ENCODE results near the gene LDLRAP1. TPM values are rescaled to one million over a fixed set of nuclear protein-coding genes. Genes with fewer than 3 reads are reported as not detected.

Gene LDLRAP1
- total RNA-seq, 1 experiment from 2014 or later = 26.0 TPM

Other genes starting within 250 kb of the LDLRAP1 start
- 80.7 TPM for gene TMEM50A, start 205.3 kb upstream of the LDLRAP1 start, total RNA-seq (2021; ENCODE audit: unreplicated experiment)
- 0.64 TPM for gene RHCE, start 122.8 kb upstream of the LDLRAP1 start, total RNA-seq (2021; ENCODE audit: unreplicated experiment)
- 9.8 TPM for gene MACO1, start 112.7 kb upstream of the LDLRAP1 start, total RNA-seq (2021; ENCODE audit: unreplicated experiment)
- 1.2 TPM for gene MAN1C1, start 73.2 kb downstream of the LDLRAP1 start, total RNA-seq (2021; ENCODE audit: unreplicated experiment)

All from HCT116 (cell line).